NOMO-1 treated with dmso at 0.1 percent for 144 hours (cell line): ENCODE results near the gene ZNF106.

Experiments used
- DNase-seq: peaks from one replicate; lab custom pipeline; 2025; ENCODE audit not compliant: unreplicated experiment; lab: John Stamatoyannopoulos, UW

The ZNF106 gene

GRCh38 chr15:42408178-42408577 is 82.8 kb downstream of the ZNF106 start:
- DNase-seq: no peak

GRCh38 chr15:42405863-42406482 is 85.0 kb downstream of the ZNF106 start:
- no peak for DNase-seq

GRCh38 chr15:42404461-42405235 is 86.3 kb downstream of the ZNF106 start:
- DNase-seq: no peak

GRCh38 chr15:42403389-42403788 is 87.6 kb downstream of the ZNF106 start:
- DNase-seq: no peak

- DNase-seq: no peak
Observed at GRCh38 chr15:42402455-42403205, 88.3 kb downstream of the ZNF106 start.

- no peak for DNase-seq
Observed at GRCh38 chr15:42401544-42402454, 89.1 kb downstream of the ZNF106 start.

GRCh38 chr15:42395838-42396237 is 95.1 kb downstream of the ZNF106 start:
- no peak for DNase-seq

GRCh38 chr15:42394106-42394505 is 96.8 kb downstream of the ZNF106 start:
- no peak for DNase-seq

- DNase-seq: no peak
Observed at GRCh38 chr15:42392309-42393024, 98.5 kb downstream of the ZNF106 start.

- DNase-seq: no peak
Observed at GRCh38 chr15:42387603-42388002, 103.3 kb downstream of the ZNF106 start.

GRCh38 chr15:42385980-42386700 is 104.8 kb downstream of the ZNF106 start:
- no peak for DNase-seq

GRCh38 chr15:42385206-42385979 is 105.5 kb downstream of the ZNF106 start:
- DNase-seq: no peak

- DNase-seq: no peak
Observed at GRCh38 chr15:42384597-42384996, 106.3 kb downstream of the ZNF106 start.

GRCh38 chr15:42378011-42378410 is 112.9 kb downstream of the ZNF106 start:
- DNase-seq: no peak

- DNase-seq: no peak
Observed at GRCh38 chr15:42375941-42376340, 115.0 kb downstream of the ZNF106 start.

- no peak for DNase-seq
Observed at GRCh38 chr15:42375252-42375651, 115.7 kb downstream of the ZNF106 start.

- no peak for DNase-seq
Observed at GRCh38 chr15:42374810-42375209, 116.1 kb downstream of the ZNF106 start.

GRCh38 chr15:42373936-42374335 is 117.0 kb downstream of the ZNF106 start:
- DNase-seq: no peak

GRCh38 chr15:42373274-42373673 is 117.7 kb downstream of the ZNF106 start:
- DNase-seq: no peak
